Suprapubic skin (tissue), 4 donors: ENCODE measurements around the gene F11. TPM values are rescaled to one million over a fixed set of nuclear protein-coding genes. Genes with fewer than 3 reads are reported as not detected.

Experiments used
- DNase-seq, 2 donors: peaks; one replicate each; pipeline ENCODE4 v3.0.0-alpha.2; 2019; ENCODE audit warnings: low spot score in 2 of 2
- H3K27ac ChIP-seq: fragments of 200-600 bp; sonication (generic); one replicate; pipeline ENCODE4 v1.5.1; 2019
- H3K27me3 ChIP-seq: fragments of 200-600 bp; sonication (generic); one replicate; pipeline ENCODE4 v1.5.1; 2019
- H3K36me3 ChIP-seq: fragments of 200-600 bp; sonication (generic); one replicate; pipeline ENCODE4 v1.5.1; 2019
- H3K4me1 ChIP-seq: fragments of 200-600 bp; sonication (generic); one replicate; pipeline ENCODE4 v1.5.1; 2019
- H3K4me3 ChIP-seq: fragments of 200-600 bp; sonication (generic); one replicate; pipeline ENCODE4 v1.5.1; 2019; ENCODE audit warnings: mild to moderate bottlenecking
- H3K9me3 ChIP-seq: fragments of 200-600 bp; sonication (generic); one replicate; pipeline ENCODE4 v1.5.1; 2019
- CTCF ChIP-seq, 2 donors: fragments of 200-600 bp in 1 of 2; fragments of 450-650 bp in 1 of 2; sonication (generic) in 1 of 2; IDR thresholded peaks; one replicate each; pipeline ENCODE4 v1.5.1; 2016 to 2019; ENCODE audit warnings: antibody characterized with exemption in 2 of 2, mild to moderate bottlenecking in 1 of 2, moderate library complexity in 1 of 2
- EP300 ChIP-seq: sonication (generic); formaldehyde crosslinking; IDR thresholded peaks from one replicate; pipeline ENCODE4 v1.6.1; 2017; ENCODE audit warnings: antibody characterized with exemption
- POLR2A ChIP-seq, 2 donors: fragments of 450-650 bp; IDR thresholded peaks; one replicate each; pipeline ENCODE4 v1.6.1; 2017; ENCODE audit warnings: antibody characterized with exemption in 2 of 2, mild to moderate bottlenecking in 2 of 2, moderate library complexity in 2 of 2
- POLR2AphosphoS5 ChIP-seq, 3 donors: sonication (generic); formaldehyde crosslinking; IDR thresholded peaks; one replicate each; pipeline ENCODE4 v1.6.1; 2017; ENCODE audit warnings: antibody characterized with exemption in 3 of 3
- WGBS: methylation state at CpG from one replicate; pipeline ENCODE4 v1.1.5; 2018; 5-methylcytosine and 5-hydroxymethylcytosine counted together
- total RNA-seq, 4 donors: library from RNA; depleted of rRNA; stranded (reverse); fragments of >200 nt; gene quantifications; one replicate each; pipeline ENCODE4 v1.1.0, GENCODE V29; 2016

Gene F11
- total RNA-seq, 4 donors from 2014 or later, result 0.51 TPM; not detected in 3

DNA sequence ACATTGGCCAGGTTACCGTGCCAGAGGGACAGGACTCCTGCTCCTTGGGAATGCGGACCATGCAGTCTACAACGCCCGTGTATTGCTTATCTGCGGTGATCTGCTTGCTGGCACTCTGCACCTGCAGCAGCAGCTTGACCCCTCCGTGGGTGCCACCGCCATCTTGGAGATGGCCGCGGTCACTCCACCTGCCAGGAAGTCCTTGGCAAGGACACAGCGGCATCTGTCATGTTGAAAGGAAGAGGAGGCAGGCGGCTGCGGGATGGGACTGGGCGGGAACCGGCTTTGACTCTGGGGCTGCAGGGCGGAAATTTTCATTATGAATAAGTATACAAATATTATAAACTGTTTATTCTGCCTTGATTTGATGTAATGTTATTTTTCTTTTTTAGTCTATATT is 63.4 kb downstream of the F11 start:
- no peak overlapping the region for H3K27ac ChIP-seq
- no peaks in the 10 kb centered on the region for H3K36me3 ChIP-seq
- TF ChIP-seq POLR2A (IDR thresholded peaks at IDR 0.05) (no peak), CTCF (IDR thresholded peaks at IDR 0.05) (no peak), POLR2AphosphoS5 (IDR thresholded peaks at IDR 0.05) (no peak), EP300 (no peak)
- DNase-seq, result no peak
- peaks cover 6% of the 10 kb centered on the region for H3K9me3 ChIP-seq
- H3K4me3 ChIP-seq, result no peak overlapping the region
- no peaks in the 10 kb centered on the region for H3K27me3 ChIP-seq
- 96% methylated on average over 15 of the region's 15 CpGs for WGBS
- no peaks in the 10 kb centered on the region for H3K4me1 ChIP-seq

DNA sequence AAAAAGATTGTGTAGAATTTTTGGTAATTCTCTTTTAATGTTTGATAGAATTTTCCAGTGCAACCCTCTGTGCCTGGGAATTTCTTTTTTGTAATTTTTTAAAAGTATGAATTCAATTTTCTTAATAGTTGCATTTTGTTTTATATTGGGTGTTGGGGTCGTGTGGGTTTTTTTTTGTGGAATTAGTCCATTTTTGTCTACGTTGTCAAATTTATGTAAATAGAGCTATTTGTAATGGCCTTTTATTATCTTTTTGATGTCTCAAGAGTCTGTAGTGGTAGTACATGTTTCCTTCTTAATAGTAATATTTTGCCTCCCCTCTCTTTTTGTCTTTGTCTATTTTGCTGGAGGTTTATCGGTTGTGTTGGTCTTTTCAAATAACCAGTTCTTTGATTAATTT is 64.4 kb downstream of the F11 start:
- Histone ChIP-seq H3K36me3 (no peaks in the 10 kb centered on the region), H3K27me3 (no peaks in the 10 kb centered on the region), H3K4me1 (no peaks in the 10 kb centered on the region), H3K27ac (no peak overlapping the region), H3K9me3 (peaks cover 7% of the 10 kb centered on the region), H3K4me3 (no peak overlapping the region)
- no peak for DNase-seq
- TF ChIP-seq CTCF (IDR thresholded peaks at IDR 0.05) (no peak), EP300 (no peak), POLR2AphosphoS5 (IDR thresholded peaks at IDR 0.05) (no peak), POLR2A (IDR thresholded peaks at IDR 0.05) (no peak)
- 93% methylated on average over 3 of the region's 3 CpGs for WGBS

DNA sequence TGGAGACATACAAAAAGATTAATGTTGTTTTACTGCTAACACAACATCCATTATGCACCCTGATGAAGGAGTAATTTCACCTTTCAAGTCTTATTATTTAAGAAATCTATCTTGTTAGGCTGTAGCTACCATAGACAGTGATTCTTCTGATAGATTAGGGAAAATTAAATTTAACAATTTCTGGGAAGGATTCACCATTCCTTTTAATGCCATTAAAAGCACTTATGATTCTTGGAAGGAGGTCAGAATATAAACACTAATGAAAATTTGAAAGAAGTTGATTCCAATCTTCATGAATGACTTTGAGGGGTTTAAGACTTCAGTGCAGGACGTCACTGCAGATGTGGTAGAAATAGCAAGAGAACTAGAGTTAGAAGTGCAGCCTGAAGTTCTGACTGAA is 69.8 kb downstream of the F11 start:
- no peaks in the 10 kb centered on the region for H3K27me3 ChIP-seq
- H3K9me3 ChIP-seq, result peaks cover 7% of the 10 kb centered on the region
- WGBS, result 39% methylated on average over 1 of the region's 1 CpG
- no peak overlapping the region for H3K27ac ChIP-seq
- H3K36me3 ChIP-seq, result no peaks in the 10 kb centered on the region
- DNase-seq, result no peak
- TF ChIP-seq CTCF (IDR thresholded peaks at IDR 0.05), result no peak
- no peak for TF ChIP-seq POLR2A (IDR thresholded peaks at IDR 0.05)
- TF ChIP-seq POLR2AphosphoS5 (IDR thresholded peaks at IDR 0.05), result no peak
- TF ChIP-seq EP300, result no peak
- no peak overlapping the region for H3K4me3 ChIP-seq
- H3K4me1 ChIP-seq, result no peaks in the 10 kb centered on the region

Other genes with a start within 250 kb of the F11 start
- gene TLR3, start 197.0 kb upstream of the F11 start, total RNA-seq, result 1 to 10 TPM; 3.1 to 6.1 (median 4.4) TPM
- 1 to 10 TPM; 2.9 to 4.3 (median 3.8) TPM for gene FAM149A, start 161.5 kb upstream of the F11 start, total RNA-seq
- gene CYP4V2, start 74.6 kb upstream of the F11 start, total RNA-seq, result 10 to 100 TPM in 1 of 4 donors, 1 to 10 TPM in 3; 7.0 to 12.1 (median 7.9) TPM
- gene KLKB1, start 38.7 kb upstream of the F11 start, total RNA-seq, result not detected